GM19324 (cell line): ENCODE measurements around the gene DGKZ.

Experiments used
- ATAC-seq: cut with Tn5 transposase; IDR thresholded peaks from one replicate; pipeline ENCODE4 v1.9.1; 2021; ENCODE audit warnings: mild to moderate bottlenecking, moderate library complexity; ENCODE audit not compliant: unreplicated experiment, low FRiP score

The DGKZ gene

DNA sequence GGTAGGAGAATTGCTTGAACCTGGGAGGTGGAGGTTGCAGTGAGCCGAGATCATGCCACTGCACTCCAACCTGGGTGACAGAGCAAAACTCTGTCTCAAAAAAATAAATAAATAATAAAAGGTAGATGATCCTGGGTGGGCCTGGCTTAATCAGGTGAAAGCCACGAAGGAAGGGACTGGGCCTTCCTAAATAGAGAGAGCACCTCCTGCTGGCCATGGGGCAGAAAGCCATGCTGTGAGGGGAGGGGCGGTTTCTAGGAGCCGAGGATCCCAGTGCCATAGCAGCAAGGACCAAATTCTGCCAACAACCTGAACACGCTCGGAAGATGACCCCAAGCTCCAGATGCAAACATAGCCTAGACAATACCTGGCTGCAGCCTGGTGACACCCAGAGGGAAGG, 24.5 kb upstream of the DGKZ start:
- no peak for ATAC-seq

DNA sequence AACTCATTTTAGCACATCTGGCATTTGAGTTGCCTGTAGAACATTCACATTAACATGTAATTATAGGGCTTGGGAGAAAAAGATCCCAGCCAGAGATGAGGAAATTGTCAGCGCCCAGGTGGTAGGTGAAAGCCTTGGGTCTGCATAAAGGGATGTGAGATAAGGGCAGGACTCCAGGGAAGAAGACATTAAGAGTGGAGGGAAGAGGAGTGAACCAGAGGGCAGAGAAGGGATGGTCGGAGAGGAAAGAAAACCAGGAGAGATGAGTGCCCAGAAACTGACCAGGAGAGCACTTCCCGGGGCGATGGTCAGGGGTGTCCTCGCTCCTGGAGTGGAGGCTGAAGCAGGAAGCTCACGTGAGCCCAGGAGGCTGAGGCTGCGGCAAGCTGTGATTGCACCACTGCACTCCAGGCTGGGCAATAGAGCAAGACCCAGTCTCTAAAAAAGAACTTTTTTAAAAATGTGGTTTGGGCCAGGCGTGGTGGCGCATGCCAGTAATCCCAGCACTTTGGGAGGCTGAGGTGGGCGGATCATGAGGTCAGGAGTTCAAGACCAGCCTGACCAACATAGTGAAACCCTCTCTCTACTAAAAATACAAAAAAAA, 20.3 kb upstream of the DGKZ start:
- no peak for ATAC-seq

DNA sequence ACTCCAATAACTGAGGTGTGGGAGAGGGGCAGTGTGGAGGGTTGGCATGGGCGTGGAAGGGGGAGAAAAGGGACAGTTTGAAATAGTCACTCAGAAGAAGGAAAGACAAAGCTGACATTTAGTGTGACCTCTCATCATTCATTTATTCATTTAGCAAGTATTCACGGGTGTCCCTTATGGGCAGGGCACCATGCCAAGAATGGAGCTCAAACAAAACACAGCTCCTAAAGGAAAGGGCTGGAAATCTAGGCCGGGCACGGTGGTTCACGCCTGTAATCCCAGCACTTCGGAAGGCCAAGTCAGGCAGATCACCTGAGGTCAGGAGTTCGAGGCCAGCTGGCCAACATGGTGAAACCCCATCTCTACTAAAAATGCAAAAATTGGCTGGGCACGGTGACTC, 19.4 kb upstream of the DGKZ start:
- no peak for ATAC-seq

DNA sequence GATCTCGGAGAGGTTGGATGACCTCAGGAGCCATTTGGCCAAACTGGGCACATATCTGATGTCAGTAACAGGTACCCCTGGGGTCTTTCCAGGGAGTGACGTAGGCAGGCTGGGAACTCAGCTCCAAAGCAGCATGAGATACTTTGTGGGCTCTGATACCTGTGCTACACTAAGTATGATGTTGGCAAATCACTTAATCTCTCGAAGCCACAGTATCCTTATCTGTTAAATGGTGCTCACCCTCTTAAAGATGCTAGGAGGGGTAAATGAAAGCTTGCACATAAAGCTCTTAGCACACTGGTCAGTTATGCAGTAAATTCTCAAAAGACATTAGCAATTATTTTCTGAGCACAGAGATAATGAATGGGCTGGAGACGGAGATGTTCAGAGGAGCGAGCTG, 17.1 kb upstream of the DGKZ start:
- ATAC-seq: no peak

DNA sequence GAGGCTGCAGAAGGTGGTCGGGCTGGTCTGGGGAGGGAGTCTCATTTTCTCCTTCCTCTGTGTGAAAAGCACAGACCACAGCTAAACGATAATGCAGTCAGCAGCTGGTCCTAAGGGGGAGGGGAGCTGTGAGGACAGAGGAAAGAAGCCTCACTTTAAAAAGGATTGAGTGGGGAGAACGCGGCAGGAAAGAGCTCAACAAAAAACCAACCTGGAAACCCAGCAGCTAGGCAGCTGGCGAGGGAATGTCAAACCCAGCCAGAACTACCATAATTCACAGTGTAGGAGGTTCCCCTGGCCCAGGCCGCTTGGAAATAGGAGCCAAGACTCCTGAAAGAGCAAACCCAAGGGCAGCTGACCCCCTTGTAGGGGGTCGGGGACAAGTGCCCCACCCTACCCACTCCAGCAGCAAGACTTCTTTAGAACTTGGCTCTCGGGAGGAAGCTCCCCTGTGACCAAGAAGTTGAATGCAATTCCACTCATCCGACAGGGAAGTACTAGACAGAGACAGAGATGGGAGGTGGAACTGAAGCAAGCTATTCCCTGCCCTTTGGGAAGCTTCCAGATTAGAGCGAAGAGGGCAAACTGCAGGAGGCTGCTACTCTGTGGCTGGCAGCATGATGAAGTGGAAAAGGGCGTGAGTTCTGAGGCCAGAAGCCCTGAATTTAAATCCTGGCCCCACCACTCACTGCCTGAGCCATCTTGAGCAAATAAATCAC, 16.5 kb upstream of the DGKZ start:
- ATAC-seq: no peak

DNA sequence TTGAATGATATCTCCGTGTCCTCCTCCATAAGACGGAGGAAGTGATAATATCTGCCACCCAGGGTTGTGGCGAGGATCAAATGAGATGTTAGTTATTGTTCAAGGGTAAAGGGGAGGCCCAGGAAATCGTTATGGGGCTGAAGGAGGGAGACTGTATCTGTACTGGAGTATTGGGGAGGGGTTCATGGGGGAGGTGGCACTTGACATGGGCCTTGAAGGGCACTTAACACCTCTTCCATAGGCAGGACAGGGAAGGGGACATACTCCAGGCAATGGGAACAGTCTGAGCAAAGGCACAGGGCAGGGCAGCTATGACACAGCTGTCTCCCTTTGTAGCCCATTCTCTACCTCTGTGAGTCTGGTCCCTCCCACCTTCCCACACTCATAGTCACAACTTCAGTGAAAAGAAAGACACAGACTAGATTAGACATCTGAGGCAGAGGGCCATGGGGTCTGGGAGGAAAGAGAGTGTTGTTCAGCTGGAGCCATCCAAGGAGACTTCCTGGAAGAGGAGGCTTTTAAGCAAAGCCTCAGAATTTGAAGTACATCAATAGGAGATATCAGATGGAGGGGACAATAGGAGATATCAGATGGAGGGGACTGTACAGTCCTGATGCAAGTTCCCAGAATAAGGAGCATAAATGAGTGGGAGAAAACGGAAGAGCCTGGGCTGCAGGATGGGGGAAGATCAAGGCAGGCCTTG, 15.8 kb upstream of the DGKZ start:
- no peak for ATAC-seq

DNA sequence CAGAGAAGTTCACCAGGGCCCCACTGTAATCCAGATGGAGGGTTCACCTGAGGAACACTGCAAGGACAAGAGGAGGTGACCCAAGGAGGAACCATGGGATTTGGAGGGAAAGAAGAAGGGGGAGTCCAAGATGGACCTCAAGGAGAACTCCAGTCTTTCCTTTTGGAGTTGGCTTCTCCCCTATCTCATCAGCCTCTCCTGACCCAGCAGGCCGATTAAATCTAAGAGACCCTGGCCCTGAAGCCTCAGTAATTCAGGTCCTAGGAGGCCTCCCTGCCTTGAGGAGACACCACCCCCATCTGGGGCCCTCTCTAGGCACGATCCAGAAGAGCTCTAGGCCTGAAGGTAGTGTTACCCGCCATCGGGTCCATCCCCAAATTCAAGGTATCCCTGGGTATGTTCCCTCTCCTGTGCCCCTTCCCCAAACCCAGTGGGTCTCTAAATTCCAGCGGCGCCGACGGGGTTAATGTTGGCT, 15.1 kb upstream of the DGKZ start:
- no peak for ATAC-seq

DNA sequence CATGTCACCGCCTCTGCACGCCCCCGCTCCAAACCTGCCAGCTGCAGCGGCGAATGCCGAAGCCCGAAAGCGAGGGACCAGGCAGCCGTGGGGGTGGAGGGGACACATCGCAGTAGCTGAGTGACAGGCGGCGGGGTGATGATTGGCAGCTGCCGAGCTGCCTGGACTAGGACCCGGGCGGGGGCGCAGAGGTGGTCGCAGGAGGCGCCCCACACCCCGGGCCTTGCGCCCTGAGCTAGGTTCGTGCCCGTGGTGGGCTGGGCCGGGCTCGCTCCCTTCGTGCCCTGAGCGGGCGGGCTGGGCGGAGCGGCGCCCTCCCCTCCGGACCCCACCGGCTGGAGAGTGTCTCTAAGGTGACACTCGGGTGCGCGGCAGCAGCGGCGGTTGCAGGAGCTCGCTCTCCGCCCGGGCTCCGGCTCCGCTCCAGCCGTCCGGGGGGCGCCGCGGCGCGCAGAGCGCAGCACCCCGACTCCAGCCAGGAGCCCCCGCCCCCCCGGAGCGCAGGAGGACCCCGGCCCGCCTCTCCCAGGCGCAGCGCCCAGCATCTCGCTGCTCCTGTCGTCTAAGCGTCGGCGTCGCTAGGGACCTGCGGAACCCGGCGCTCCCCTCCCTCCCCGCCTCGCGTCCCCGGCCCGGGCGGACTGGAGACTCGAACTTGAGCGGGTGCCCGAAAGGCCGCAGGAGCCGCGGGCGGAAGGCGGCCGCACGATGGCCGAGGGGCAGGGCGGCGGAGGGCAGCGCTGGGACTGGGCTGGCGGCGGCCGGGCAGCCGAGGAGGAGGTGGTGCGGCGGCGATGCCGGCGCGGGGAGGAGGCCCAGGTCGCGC, 14.5 kb upstream of the DGKZ start:
- ATAC-seq: no peak

DNA sequence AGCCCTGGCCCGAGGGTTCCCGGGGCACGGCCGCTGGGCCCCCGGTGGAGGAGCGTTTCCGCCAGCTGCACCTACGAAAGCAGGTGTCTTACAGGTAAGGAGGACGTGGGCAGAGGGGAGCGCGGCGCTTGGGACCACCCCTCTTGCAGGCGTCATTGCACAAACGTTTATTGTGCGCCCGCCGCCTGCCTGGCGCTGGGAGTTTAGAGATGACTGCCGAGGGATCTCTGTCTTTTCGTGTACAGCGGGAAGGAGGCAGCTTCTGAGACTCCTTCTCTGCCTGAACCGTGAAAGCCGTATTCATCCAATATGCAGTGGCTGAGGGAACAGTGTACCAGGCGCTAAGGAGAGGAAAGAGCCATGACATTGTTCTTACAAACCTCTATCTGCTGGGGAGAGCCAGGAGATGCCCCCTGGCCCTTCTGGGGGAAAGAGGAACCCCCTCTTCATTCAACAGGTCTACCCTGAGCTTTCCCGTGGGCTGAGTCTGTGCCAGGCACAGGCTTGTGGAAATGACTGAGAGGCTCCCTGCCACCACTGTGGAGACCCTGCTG, 13.8 kb upstream of the DGKZ start:
- ATAC-seq: no peak

DNA sequence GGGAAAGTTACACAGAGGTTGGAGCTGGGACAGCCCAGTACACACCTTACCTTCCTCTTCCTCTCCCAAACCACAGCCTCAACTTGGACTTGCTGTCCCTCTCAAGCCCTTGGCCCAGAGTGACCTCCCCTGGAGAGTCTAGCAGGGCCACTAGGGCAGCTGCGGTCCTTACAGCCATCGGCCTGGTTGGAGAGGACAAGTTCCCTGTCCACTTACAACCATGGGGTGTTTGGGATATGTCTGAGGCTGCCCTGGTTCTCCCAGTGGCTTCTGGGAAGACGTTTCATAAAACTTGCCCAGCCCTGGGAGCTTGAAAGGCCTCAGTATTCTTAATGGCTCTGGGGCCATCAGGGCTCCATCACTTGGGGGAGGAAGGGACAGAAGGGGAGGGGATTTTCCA, 13.1 kb upstream of the DGKZ start:
- ATAC-seq: no peak

DNA sequence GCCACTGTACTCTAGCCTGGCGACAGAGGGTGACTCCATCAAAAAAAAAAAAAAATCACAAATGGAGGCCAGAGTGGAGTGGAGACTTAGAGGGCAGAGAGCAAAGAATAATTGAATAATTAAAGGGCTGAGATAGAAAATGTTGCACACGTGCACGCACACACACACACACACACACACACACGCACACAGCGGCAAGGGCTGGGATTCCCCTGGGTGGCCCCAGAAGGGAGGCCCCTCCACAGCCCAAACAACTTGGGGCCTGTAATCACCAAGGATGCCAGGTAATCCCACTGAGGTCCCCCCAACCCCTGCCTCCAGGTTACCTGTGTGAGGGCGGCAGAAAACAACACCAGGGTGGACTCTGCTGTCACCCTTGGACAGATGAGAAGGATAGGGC, 12.0 kb upstream of the DGKZ start:
- no peak for ATAC-seq

DNA sequence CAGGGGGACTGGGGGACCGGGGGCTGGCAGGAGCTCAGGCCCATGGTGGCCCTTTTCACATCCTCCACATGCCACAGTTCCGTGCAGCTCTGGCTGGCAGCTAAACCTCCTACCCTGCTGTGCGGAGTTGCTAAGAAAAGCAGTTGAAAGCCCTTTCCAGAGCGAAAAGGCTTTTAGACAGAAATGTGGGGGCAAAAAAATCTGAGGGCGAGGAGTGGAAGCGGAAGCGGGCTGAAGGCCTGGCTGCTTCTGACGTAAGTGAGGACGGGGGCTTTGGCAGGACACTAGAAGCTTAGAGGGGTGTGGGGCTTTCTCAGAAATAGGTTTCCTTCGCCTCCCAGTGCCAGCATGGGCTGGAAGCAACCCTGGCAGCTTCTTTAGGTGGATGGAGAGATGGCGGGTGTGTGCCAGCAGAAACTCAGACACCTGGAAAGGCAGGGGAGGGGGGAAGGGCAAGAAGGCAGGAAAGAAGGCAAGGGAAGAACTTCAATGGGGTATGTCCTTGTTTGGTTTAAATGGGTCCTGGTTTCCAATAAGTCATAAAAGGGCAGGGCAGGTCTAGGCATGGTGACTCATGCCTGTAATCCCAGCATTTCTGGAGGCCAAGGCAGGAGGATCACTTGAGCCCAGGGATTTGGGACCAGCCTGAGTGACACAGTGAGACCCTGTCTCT, 11.2 kb upstream of the DGKZ start:
- no peak for ATAC-seq

DNA sequence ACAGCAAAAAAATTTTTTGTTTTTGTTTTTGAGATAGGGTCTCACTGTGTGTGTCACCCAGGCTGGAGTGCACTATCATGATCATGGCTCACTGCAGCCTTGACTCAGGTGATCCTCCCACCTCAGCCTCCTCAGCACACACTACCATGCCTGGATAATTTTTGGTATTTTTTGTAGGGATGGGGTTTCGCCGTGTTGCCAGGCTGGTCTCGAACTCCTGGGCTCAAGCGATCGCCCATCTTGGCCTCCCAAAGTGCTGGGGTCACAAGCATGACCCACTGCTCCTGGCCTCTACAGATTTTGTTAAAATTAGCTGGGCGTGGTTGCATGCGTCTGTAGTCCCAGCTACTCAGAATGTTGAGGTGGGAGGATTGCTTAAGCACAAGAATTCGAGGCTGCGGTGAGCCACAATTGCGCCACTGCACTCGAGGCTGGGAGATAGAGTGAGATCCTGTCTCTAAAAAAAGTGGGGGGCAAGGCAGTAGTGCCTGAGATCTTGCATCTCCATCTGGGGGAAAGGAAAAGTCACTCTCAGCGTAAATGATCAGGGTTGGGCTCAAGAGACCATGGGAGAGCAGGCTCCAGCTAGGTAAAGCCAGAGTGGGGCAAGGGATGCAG, 10.6 kb upstream of the DGKZ start:
- ATAC-seq: no peak

DNA sequence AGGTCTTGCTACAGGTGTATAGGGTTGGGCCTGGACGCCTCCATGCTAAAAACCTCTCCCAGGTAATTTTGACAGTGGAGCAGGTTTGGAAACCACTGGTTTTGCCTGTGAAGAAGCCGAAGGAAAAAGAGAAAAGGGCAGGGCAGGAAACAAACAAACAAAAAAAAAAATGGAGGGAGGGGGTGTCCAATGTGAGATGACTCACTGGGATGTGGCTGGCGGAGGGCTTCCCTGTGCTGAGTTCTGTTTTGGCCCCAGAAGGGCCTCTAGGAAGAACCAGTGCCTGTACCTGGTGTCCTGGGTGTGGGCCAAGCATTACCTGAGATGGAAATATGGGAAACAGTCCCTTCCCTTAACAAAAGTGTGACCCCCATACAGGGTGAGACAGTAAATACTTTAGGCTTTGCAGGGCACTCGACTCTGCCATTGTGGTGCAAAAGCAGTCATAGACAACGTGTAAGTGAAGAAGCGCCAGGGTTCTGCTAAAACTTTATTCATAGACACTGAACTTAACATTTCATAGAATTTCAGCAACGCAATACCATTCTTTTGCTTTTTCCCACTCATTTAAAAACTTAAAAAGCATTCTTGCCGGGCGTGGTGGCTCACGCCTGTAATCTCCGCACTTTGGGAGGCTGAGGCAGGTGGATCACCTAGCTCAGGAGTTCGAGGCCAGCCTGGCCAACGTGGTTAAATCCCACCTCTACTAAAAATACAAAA, 9.5 kb upstream of the DGKZ start:
- ATAC-seq: no peak

DNA sequence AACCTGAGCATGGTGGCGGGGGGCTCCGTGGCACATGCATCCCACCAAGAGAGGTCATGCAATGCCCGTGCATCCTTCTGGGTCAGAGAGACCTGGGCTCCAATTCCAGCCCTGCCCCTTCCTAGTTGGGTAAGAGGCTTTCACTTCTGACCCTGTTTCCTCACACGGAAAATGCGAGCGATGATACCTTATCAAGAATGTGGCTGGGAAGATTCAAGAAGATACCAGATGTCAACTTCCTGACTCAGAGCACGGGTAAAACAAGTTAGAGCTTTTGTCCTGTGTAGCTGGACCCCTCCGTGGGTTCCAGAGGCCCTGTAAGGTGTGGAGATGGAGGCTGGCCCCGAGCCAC, 8.7 kb upstream of the DGKZ start:
- no peak for ATAC-seq

DNA sequence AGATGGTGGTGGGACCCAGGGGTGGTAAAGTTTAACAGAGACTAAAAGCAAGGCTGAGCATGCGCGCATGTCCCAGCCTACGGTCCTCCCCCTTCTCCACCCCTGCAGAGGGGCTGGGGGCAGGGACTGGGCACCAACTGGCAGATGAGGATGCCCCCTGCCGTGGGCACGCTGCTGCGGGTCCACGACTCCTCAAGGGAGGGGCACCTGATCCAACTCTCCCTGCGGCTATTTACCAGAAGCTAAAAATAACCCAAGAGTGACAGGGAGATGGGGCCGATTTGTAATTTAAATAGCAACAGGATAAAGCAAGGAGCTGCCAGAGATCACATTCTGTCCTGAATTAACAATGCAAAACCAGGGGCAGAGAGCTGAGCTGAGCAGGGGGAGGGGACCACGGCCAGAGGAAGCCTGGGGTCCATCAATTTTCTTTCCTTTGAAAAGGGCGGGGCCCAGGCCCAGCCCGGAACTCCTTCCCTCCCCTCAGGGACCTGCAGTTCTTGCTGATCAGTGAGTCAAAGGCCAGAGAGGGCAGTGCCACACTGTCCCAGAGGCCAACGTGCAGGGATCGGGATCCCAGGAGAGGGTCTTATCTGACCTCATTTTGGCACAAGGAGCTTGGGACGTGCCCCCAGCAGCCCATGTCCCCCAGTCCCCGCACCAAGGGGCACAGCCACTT, 8.1 kb upstream of the DGKZ start:
- ATAC-seq: no peak

DNA sequence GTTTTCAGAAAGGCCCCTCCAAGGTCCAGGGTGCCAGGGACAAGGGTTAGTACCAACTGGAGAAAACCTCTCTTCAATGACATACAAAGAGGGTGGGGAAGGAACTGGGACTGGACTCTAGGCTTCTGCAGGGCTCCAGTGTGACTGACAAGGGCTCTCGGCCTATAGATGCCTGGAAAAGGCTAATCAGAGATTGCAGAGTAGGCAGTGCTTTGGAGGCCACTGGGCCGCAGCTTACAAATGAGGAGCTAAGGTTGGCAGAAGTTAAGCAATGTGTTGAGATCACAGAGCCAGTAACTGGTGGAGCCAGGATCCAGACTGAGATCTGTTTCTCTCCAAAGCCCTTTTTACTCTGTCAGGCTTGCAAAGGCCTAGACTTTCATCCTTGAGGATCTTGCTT, 7.4 kb upstream of the DGKZ start:
- no peak for ATAC-seq

DNA sequence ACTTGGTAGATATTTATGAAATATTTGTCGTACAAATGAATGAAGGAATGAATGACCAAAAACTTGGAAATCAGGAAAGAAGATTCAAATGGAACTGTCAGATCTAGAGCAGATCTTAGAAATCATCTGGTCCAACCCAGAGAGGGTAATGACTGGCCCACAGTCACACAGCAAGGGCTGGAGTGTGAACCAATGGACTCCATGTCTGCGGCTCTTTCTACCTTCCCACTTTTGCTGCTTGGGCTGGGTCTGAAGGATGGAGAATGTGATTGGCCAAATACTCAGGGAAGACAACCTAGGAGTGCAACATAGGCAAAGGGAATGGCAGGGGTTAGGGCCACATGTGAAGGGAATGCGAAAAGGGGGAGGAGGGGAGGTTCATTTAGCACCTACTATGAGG, 5.8 kb upstream of the DGKZ start:
- ATAC-seq: no peak

DNA sequence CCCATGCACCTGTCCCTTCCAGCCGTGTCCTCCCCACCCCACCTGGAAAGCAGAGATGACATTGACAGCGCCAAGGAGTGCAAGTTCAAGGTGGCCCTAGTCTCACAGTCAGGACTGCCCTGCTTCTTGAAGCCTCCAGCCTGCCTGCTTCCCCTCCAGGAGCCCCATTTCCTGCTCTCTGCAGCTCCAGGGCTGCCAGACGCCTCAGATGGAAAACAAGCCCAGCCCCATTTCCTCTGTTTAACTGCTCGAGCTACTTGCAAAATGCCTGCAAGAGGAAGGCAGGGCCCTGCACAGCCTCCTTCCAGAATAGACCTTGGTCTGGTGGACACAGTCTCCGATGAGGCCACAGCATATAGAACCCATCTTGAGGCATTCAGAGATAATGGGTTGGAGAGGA, 5.0 kb upstream of the DGKZ start:
- ATAC-seq: no peak
